H1 (cell line): ENCODE measurements around the gene ZFAND3.

Experiments
- CTCF ChIP-seq, 3 experiments: IDR thresholded peaks; 1 replicate in 2 of 3; 2 replicates in 1 of 3; pipeline versions ENCODE4 v1.5.1 to v1.6.1; 2011; ENCODE audit warnings: low read length in 3 of 3, mild to moderate bottlenecking in 3 of 3, inconsistent platforms in 2 of 3, low read depth in 1 of 3, moderate library complexity in 1 of 3; ENCODE audit not compliant: insufficient read depth in 1 of 3; ENCODE audit errors: control extremely low read depth in 1 of 3
- EP300 ChIP-seq, 2 experiments: IDR thresholded peaks; 1 replicate in 1 of 2; 2 replicates in 1 of 2; pipeline ENCODE4 v1.6.1; 2011 to 2012; ENCODE audit warnings: low read depth in 2 of 2, low read length in 2 of 2, mild to moderate bottlenecking in 2 of 2, borderline replicate concordance in 1 of 2, inconsistent platforms in 1 of 2, moderate library complexity in 1 of 2
- KDM5A ChIP-seq: fragments of 200-600 bp; IDR thresholded peaks from 2 replicates; pipeline ENCODE4 v1.7.1; 2012; ENCODE audit warnings: mild to moderate bottlenecking, low read length, inconsistent platforms, mixed read lengths
- MAX ChIP-seq: IDR thresholded peaks from 2 replicates; pipeline ENCODE4 v1.6.1; 2012; ENCODE audit warnings: inconsistent platforms
- POLR2A ChIP-seq, 2 experiments: IDR thresholded peaks; 1 replicate in 1 of 2; 2 replicates in 1 of 2; pipeline ENCODE4 v1.6.1; 2011; ENCODE audit warnings: low read depth in 2 of 2, low read length in 2 of 2, mild to moderate bottlenecking in 2 of 2; ENCODE audit errors: control extremely low read depth in 1 of 2
- POLR2AphosphoS5 ChIP-seq: IDR thresholded peaks from 2 replicates; pipeline ENCODE4 v1.6.1; 2011; ENCODE audit warnings: low read depth, low read length
- RAD21 ChIP-seq, 2 experiments: IDR thresholded peaks in 1 of 2; conservative IDR thresholded peaks in 1 of 2; 2 replicates each; pipeline ENCODE4 v1.6.1; 2011; ENCODE audit warnings: low read depth in 2 of 2, low read length in 2 of 2, improper control_type of control experiment in 1 of 2, inconsistent platforms in 1 of 2, mild to moderate bottlenecking in 1 of 2, moderate library complexity in 1 of 2
- RNF2 ChIP-seq: fragments of 200-900, 300-1000 bp; sonication (generic); IDR thresholded peaks from 2 replicates; pipeline ENCODE4 v1.7.1; 2016; ENCODE audit warnings: borderline replicate concordance, low read depth, mild to moderate bottlenecking, antibody characterized with exemption, low read length; ENCODE audit not compliant: poor library complexity, severe bottlenecking; ENCODE audit errors: missing control alignments
- SP1 ChIP-seq: IDR thresholded peaks from 2 replicates; pipeline ENCODE4 v1.6.1; 2011; ENCODE audit warnings: low read depth, low read length
- SRF ChIP-seq: IDR thresholded peaks from 2 replicates; pipeline ENCODE4 v1.6.1; 2011; ENCODE audit warnings: mild to moderate bottlenecking, low read depth, low read length, moderate library complexity
- TEAD4 ChIP-seq: IDR thresholded peaks from 2 replicates; pipeline ENCODE4 v1.6.1; 2012; ENCODE audit warnings: low read depth, low read length, inconsistent platforms, mixed read lengths
- USF2 ChIP-seq: IDR thresholded peaks from 2 replicates; pipeline ENCODE4 v1.6.1; 2011; ENCODE audit warnings: low read length, improper control_type of control experiment
- YY1 ChIP-seq: IDR thresholded peaks from 2 replicates; pipeline ENCODE4 v1.6.1; 2011; ENCODE audit warnings: low read depth, mild to moderate bottlenecking, low read length

GRCh38 chr6:38185752-38186151 is 366.2 kb downstream of the ZFAND3 start:
- TF ChIP-seq USF2 (no peak), POLR2AphosphoS5 (no peak), RAD21 (IDR thresholded peaks at IDR 0.05 in 1 of 2, conservative IDR thresholded peaks at IDR 0.05 in 1 of 2; ENCODE audit: low read depth in 2 of 2, low read length in 2 of 2) (no peak), SP1 (no peak), TEAD4 (no peak), CTCF (IDR thresholded peaks at IDR 0.05; ENCODE audit: control extremely low read depth in 1 of 3, insufficient read depth in 1 of 3, low read depth in 1 of 3, low read length in 3 of 3) (no peak), KDM5A (no peak), YY1 (no peak), SRF (no peak), RNF2 (no peak), EP300 (IDR thresholded peaks at IDR 0.05; ENCODE audit: borderline replicate concordance in 1 of 2, low read depth in 2 of 2, low read length in 2 of 2) (no peak), MAX (no peak), POLR2A (IDR thresholded peaks at IDR 0.05; ENCODE audit: control extremely low read depth in 1 of 2, low read depth in 2 of 2, low read length in 2 of 2) (no peak)
